Fibroblast of villous mesenchyme (primary cell): ENCODE results near the gene CACNA1B. TPM values are rescaled to one million over a fixed set of nuclear protein-coding genes. Genes with fewer than 3 reads are reported as not detected.

Experiments
- DNase-seq: peaks from one replicate; pipeline ENCODE4 v3.0.0-alpha.2; 2010; ENCODE audit warnings: low read depth
- H3K4me3 ChIP-seq: 2 replicates; pipeline ENCODE4 v1.5.1; 2011; ENCODE audit warnings: low read depth, mild to moderate bottlenecking, low read length
- total RNA-seq: library from RNA; depleted of rRNA; stranded (reverse); fragments of >200 nt; gene quantifications from 2 replicates; pipeline ENCODE4 v1.2.3, GENCODE V29; 2012
- TF ChIP-seq, protein P1 (sequence below): IDR thresholded peaks from 2 replicates; pipeline ENCODE4 v1.5.1; 2012; ENCODE audit warnings: low read depth, mild to moderate bottlenecking, low read length; ENCODE audit not compliant: insufficient read depth

Gene CACNA1B
- total RNA-seq, 1 donor, result 0.43 TPM

DNA sequence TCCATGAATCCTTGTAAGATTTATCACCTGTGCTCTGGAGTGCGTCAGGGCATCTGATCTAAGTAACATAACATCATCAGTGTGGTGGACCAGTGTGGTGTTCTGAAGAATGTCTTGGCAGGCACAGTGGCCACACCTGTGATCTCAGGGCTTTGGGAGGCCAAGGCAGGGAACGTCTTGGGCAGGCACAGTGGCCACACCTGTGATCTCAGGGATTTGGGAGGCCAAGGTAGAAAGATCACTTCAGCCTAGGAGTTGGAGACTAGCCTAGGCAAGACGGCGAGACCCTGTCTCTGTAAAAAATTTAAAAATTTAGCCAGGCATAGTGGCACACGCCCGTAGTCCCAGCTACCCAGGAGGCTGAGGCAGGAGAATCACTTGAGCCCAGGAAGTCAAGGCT is 185.5 kb downstream of the CACNA1B start:
- no peak overlapping the region for H3K4me3 ChIP-seq
- TF ChIP-seq, protein P1, sequence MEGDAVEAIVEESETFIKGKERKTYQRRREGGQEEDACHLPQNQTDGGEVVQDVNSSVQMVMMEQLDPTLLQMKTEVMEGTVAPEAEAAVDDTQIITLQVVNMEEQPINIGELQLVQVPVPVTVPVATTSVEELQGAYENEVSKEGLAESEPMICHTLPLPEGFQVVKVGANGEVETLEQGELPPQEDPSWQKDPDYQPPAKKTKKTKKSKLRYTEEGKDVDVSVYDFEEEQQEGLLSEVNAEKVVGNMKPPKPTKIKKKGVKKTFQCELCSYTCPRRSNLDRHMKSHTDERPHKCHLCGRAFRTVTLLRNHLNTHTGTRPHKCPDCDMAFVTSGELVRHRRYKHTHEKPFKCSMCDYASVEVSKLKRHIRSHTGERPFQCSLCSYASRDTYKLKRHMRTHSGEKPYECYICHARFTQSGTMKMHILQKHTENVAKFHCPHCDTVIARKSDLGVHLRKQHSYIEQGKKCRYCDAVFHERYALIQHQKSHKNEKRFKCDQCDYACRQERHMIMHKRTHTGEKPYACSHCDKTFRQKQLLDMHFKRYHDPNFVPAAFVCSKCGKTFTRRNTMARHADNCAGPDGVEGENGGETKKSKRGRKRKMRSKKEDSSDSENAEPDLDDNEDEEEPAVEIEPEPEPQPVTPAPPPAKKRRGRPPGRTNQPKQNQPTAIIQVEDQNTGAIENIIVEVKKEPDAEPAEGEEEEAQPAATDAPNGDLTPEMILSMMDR, result no peak
- DNase-seq, result no peak

DNA sequence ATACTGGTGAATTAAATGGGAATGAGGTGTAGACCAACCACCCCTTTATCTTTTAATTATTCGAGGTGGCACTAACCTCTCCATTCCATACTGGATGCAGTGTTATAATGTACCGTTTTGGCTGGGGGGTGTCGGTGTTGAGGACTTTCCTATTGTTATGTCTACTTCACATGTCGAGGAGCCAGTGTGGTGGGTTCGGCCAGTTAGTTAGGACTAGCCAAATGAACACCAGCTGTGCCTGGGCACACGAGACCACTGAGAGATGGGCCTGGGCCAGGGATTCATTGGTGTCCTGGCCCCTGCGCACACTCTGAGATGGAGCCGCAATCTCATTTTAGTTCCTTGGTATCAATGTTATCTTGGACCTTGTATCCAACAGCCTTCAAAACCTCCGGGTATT is 186.2 kb downstream of the CACNA1B start:
- TF ChIP-seq, protein P1, result no peak
- no peak for DNase-seq
- H3K4me3 ChIP-seq, result no peak overlapping the region

DNA sequence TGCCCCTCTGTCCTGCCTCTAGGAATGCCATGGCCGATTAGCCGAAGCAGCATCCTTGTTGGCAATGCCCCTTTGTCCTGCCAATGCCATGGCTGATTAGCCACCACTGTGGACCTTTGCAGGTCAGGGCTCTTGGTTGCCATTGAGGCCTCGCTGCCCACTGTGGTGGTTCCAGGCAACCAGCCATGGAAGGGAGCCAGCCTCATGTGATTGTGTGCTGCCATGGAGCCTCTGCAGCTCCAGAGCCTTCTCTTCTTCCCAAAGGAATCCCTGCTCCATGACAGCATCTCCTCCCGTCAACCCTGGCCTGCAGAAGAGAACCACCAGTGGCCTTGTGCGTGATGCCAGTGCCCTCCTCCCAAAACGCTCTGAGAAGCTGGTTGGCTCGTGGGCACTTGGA is 187.0 kb downstream of the CACNA1B start:
- no peak overlapping the region for H3K4me3 ChIP-seq
- no peak for DNase-seq
- TF ChIP-seq, protein P1, result no peak

DNA sequence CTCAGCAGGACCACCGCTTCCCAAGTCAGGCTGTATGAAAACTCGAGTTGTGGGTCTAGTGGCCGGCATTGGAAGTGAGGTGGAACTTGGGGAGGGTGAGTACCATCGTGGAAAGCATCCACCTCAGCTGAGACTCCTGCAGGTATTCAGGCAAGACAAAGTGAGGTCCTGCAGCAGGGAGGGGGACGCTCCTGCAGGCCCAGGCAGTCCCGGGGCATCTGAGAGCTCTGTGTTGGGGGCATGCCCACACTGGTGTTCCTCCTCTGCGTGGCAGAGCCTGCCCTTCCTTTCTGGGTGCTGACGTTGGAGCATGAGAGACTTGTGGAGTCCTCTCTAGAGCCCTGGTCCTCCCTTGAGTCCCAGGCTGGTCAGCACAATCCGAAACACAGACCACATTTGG is 187.7 kb downstream of the CACNA1B start:
- H3K4me3 ChIP-seq, result no peak overlapping the region
- DNase-seq, result no peak
- TF ChIP-seq, protein P1, result no peak

DNA sequence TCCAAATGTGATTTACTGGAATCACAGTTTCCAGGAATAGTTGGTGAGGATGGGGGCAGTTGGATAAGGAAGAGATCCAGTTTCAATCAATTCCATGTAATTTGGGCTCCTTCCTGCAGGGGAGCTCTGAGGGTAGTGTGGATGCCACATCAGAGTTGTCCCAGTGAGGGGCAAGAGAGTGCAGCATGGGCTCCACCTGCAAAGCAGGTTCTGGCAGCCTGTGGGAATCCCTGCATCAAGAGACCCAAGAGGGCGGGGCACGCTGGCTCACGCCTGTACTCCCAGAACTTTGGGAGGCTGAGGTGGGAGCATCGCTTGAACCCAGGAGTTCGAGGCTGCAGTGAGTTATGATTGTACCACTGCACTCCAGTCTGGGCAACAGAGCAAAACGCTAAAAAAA is 188.5 kb downstream of the CACNA1B start:
- TF ChIP-seq, protein P1, result no peak
- no peak for DNase-seq
- no peak overlapping the region for H3K4me3 ChIP-seq

DNA sequence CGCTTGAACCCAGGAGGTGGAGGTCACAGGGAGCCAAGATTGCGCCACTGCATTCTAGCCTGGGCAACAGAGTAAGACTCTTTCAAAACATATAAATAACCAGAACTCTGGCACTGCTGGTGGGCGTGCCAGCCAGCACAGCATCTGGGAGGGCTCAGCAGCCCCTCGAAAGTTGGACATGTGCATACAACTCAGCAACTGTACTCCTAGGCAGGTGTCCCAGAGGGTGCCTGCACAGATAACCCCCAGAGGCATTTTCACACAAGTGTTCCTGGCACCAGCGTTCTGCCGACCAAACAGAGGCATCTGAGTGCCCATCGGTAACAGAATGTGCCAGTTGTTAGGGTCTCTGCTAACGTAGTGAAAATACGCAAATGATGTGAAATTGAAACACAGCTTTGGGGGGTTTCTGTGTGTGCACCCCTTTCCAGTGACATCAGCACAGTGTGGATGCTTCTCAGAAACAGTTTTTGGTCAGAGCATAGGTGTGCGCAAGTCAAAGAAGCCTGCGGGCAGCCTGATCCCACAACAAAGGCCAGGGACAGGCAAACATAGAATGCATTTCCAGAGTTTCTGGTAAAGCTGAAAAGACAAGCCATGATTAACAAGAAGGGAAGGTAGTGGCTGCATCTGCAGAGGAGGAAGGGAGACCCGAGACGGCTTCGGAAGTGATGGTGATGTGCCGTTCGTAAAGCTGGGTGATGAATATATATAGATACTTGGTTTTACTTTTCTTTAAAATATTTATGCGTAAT is 190.2 kb downstream of the CACNA1B start:
- DNase-seq, result no peak
- H3K4me3 ChIP-seq, result no peak overlapping the region
- TF ChIP-seq, protein P1, result no peak

DNA sequence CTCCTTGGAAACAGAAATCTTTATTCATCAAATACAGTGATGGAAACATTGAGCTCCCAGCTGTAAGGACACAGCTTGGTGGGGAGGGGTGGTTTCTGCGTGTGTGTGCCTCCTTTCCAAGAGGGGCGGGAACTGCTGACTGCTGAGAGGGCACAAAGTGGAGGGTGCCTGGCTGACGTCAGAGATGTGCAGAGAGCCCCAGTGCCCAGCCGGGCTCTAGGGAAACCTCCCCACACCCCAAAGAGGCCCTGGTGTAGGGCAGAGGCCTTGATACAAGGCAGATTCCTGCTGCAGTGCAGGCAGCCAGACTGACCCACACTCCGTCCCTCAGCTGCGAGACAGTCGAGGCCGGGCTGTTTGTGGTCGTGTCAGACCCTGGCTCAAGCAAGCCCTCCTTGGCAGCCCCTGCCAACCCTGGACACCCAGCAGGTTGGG is 191.0 kb downstream of the CACNA1B start:
- H3K4me3 ChIP-seq, result no peak overlapping the region
- DNase-seq, result no peak
- TF ChIP-seq, protein P1, result no peak
